ENCODE measurements around the gene TIMP2.
A peak's percentile ranks its signal among the peaks of the same experiment; 100 is the strongest.
"Not testable (repeated sequence)": the region's sequence is repeated elsewhere in the genome, so short reads cannot be mapped to it uniquely, and the experiment has no call there.

Gene TIMP2, protein sequence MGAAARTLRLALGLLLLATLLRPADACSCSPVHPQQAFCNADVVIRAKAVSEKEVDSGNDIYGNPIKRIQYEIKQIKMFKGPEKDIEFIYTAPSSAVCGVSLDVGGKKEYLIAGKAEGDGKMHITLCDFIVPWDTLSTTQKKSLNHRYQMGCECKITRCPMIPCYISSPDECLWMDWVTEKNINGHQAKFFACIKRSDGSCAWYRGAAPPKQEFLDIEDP

DNA sequence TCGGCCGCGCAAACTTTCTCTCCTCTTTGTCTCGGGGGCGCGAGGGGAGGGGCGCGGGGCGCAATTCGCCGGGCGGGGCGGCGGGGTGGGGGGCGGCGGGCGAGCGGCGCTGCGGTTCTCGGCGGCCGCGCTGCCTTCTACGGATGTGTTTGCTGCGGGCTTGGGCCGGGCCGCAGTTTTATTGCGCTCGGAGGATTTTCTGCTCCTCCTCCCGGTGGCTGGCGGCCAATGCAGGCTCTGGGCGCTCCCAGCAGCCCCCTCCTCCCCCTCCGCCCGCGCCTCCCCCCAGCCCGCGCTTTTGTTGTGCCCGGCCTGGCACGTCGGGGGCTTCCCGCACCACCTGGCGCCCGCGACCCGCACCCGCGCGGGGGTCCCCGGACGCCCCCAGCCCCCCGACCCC lies at the start of gene TIMP2:
Gene TIMP2, minus strand, starts transcription at position 154 of the 400 bp plus-strand sequence. CDS start 299 bp downstream, outside the sequence.
- peak; percentile 42 to 54 for DNase-seq (ENCODE audit: extremely low read depth in 1 of 2, low read depth in 1 of 2)

DNA sequence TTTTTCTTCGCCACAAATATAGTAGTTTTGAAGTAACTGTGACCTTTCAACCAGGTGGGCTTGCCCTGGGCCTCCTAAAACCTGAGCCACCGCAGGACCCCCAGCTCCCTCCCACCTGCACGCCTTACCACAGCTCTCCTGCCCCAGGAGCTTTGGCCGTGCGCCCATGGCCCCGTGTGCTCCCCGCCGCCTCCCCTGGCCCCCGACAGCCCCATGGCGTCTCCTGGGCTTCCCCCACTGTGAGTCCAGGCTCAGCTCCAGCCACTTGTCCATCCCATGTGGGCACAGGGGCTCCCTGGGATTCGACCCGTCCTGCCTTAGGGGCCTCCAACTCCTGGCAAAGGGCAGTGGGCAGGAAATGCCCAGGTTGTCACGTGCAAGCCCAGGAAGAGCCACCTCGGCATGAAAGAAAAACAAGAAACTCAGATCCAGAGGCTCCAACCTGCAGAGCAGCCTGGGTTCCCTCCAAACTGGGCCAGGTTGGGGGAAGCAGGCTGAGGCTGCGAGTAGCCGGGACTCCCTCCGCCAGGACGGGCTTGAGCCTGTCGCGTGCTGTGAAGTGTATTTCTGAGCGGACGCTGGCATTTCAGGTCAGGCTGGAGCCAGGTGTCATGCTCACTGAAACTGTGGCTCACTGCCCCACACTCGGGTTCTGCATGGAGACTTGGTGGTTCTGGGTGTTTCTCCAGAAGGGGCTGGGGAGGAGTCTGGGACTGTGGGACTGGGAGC lies 48.8 kb upstream of the TIMP2 start:
- no peak for DNase-seq (ENCODE audit: extremely low read depth in 1 of 2, low read depth in 1 of 2)

DNA sequence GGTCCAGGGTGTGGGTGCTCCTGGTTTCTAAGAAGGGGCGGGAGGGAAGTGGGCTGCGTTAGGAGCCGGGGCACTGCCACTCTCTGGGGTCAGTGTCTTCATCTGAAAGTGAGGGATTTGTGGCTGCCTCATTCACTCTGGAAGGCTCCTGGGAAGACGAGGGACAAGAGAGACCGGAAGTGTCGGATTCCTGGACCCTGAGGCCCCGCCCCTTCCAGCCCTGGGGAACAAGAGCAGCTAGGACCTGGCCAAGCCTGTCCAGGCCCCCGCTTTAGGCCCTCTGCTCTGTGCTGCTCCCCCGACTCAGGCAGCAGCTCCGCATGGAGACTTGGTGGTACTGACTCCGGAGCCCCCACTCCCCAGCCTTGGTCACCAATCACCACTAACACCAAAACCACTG lies 48.0 kb upstream of the TIMP2 start:
- DNase-seq (ENCODE audit: extremely low read depth in 1 of 2, low read depth in 1 of 2), result no peak

DNA sequence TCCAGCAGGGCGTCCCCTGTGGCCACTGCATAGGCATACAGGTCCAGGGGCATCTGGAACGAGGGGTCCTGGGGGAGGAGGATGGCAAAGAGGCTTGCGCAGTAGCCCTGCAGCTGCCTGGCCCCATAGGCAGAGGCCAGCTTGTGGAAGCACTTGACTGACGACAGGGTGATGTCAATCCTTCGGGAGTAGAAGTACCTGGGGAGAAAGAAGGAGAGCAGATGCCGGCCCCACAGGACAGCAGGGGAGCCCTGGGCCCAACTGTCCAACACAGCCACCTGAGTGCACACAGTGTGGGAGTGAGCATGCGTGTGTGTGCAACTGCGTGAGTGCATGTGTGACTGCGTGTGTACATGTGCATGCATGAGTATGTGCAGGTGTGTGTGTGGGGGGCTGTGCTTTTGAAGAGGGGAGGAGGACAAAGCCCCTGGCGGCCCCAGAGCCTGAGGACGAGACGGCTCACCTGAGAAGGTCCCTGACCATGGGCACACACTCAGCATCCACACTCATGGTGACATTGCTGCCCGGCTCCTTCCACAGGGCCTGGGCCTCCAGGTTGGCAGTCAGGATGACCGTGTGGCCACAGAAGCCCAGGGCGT lies 47.4 kb upstream of the TIMP2 start:
- DNase-seq (ENCODE audit: extremely low read depth in 1 of 2, low read depth in 1 of 2), result no peak

DNA sequence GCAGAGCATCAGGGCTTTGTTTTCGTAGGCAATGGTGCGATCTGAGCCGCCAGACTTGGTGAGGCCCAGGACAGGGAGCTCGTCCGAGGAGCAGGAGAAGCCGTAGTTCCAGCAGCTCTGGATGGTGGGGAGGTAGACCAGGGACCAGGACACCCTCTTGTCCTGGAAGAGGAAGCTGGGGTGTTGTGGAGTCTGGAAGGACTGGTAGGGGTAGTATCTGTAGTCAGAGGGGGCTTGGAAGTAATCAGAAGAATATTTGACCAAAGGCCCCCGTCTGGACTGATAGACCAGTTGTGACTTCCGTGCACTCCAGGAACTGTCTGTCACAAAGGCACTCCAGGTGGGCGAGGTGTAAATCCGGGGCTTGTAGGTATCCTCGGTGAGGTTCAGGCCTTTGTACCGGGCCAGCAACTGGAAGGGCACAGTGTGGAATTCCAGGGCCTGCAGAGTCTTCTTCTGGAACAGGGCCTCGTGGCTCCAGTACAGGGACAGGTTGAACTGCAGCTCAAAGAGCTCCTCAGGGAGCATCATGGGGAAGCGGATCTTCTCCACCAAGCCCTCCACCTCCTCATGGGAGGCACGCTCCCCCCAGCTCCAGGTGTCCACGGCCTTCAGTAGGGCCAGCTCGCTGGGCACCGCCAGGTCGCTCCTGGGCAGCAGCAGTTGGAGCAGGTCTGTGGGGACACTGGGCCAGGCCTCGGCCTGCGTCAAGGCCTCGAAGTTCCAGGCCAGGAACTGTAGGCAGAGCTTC lies 46.7 kb upstream of the TIMP2 start:
- no peak for DNase-seq (ENCODE audit: extremely low read depth in 1 of 2, low read depth in 1 of 2)

DNA sequence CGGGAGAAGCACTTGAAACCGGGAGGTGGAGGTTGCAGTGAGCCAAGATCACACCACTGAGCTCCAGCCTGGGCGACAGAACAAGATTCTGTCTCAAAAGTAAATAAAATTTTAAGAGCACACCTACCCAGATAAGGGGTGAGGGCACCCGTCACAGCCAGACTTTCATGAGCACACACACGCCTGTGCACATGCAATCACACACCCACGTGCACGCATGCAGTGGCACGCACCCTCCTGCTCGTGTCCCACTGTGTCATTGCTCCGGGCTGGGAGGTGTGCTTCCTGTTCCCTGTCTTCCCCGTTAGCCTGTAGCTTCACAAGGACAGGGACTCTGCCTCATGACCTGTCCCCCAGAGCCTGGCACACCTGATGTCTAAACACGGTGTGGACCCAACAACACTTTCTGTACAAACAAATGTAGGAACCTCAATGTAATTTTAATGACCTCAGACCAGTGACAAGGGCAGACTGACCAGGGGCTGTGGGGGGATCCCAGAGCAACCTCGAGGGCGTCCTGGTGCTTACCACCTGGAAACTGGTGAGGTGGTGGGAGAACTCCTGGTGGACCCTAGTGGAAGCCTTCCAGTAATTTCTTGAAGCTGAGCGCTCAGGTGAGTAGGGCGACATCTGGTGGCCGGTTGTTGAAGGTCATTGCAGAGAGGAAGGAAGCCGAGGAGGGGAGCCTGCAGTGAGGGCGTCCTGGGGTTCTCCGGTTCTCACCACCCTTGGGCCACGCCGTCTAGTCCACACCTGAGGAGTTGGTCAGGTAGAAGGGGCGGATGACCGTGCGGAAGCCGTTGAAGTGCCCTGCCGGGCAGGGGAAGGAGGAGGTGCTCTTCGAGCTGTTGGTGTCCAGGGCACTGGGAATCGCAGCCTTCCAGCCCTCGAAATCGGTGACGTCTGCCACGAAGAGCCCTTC lies 45.9 kb upstream of the TIMP2 start:
- peak; percentile 61 to 71 for DNase-seq (ENCODE audit: extremely low read depth in 1 of 2, low read depth in 1 of 2)

DNA sequence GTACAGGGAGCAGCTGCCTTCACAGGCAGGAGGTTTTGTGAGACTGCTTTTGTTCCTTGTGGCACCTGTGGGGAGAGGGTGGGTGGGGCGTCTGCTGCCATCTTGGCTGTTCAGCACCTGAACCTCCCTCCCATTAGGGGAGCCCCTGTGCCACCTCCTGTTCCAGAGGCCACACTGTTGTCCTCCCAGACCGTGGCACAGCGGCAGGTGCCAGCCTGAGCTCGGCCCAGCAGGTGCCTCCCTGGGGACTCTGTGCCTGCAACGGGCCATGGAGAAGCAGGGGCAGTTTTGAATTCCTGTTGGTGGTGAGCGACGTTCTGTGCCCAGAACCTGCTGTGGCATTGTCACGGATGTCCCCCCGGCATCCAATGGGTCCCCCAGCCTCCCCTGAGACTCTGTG lies 44.7 kb upstream of the TIMP2 start:
- no peak for DNase-seq (ENCODE audit: extremely low read depth in 1 of 2, low read depth in 1 of 2)

DNA sequence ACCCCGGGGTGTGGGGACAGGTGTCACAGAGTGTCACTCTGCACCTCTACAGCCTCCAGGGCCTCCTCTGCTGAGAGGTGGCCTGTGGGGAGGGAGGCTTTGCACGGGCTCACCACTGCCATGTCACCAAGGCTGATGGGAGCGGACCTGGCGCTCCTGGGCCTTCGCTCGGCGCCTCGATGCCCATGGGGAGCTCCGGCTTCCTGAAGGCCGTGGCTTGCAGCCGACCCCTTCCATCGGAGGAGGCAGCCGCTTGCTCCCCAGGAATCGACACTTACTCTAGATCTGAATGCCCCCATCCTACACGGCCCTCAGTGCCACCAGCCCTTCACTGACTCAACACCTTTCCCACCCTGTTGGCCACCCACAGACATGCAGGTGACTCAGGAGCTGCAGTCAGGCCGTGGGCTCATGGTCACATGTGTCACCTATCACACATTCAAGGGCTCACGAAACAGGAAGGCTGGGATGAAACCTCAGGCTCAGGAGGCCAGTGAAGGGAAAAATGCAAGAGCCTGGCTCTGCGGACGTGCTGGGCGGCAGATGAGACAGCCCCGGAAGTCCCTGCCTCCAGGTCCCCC lies 42.7 kb upstream of the TIMP2 start:
- DNase-seq (ENCODE audit: extremely low read depth in 1 of 2, low read depth in 1 of 2), result no peak

DNA sequence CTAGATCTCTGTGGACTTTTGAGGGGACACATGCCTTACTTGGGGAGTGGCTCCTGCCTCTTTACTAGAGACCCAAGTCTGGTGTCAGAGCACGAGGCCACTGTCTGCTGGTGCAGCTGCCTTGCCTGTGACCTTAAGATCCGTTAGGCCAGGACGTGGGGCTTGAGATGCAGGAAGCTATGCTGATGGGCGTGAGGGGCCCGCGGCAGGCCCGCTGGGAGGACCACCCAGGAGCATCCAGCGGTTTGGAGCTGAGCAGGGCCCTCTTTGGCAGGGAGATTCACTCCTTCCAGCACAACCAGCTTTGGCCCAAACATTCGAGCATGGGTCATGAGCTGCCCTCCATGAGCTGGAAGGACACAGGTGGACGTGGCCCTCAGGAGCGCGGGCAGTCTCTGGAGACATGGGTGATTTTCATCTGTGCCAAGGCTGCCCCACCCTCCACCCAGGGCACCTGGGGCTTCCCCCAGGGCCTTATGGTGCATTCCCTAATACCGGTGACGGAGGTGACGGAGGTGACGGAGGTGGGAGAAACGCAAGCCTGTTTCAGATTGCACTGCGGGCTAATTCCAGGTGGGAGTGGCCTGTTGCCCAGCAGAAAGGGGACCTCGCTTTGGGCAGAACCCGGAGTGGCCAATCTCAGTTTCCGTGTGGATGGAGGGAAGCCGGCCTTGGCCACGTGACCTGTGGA lies 41.9 kb upstream of the TIMP2 start:
- no peak for DNase-seq (ENCODE audit: extremely low read depth in 1 of 2, low read depth in 1 of 2)

DNA sequence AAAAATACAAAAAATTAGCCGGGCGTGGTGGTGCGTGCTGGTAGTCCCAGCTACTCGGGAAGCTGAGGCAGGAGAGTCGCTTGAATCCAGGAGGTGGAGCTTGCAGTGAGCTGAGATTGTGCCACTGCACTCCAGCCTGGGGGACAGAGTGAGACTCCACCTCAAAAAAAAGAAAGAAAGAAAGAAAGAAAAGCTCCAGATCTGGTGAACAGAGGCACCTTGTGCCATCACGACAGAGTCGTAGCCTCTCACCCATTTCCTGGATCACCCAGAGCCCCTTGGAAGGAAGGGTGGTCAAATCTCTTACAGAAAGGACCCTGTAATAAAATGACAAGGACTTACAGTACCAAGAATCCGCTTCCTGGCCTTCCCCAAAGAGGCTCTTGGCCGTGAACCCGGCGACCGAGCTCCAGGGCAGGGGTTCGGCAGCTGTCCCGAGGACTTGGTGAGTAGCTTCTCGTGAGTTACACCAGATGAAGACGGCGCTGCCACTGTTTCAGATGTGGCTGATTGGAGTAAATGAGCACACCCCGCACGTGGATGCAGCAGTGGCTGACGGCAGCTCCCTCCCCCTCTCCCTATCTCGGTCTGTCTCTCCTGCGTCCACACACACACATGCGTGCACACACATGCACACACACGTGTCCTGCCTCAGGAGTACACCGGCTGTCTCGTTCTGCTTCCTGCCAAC lies 41.1 kb upstream of the TIMP2 start:
- no peak for DNase-seq (ENCODE audit: extremely low read depth in 1 of 2, low read depth in 1 of 2)

DNA sequence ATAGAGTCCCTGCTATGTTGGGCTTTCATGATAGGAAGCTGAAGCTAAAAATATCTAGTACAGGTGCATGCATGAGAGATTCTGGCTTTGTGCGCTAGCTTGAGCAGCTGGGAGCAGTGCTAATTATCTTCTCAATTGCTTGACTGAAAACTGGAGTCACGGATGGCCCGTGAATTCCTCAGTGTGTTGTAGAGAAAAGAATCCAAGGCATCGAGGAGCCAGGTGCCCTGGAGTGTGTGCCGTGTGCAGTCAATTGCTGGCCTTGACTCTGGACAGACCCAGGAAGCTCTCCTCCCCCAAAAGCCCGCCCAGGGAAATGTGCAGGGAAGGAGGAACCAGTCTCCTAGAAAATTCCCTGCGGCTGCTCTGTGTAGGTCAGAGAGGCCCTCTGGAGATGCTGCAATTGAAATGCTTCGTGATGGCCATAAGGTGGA lies 40.3 kb upstream of the TIMP2 start:
- DNase-seq (ENCODE audit: extremely low read depth in 1 of 2, low read depth in 1 of 2), result no peak

DNA sequence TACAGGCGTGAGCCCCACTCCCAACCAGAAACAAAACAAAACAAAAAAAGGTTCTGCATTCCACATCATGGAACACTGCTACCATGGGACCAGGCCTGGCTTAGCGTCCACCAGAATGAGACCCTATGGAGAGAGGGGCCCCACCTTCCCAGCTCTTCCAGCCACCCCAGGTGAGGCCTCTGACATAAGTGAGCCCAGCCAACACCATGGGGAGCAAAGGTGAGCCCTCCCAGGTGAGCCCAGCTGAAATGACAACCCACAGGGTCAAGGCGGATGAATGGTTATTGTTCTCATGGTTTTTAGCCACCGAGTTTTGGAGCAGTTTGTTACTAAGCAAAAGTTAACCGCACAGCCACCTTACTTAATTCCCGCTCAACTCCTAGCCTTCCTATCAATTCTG lies 38.2 kb upstream of the TIMP2 start:
- no peak for DNase-seq (ENCODE audit: extremely low read depth in 1 of 2, low read depth in 1 of 2)

DNA sequence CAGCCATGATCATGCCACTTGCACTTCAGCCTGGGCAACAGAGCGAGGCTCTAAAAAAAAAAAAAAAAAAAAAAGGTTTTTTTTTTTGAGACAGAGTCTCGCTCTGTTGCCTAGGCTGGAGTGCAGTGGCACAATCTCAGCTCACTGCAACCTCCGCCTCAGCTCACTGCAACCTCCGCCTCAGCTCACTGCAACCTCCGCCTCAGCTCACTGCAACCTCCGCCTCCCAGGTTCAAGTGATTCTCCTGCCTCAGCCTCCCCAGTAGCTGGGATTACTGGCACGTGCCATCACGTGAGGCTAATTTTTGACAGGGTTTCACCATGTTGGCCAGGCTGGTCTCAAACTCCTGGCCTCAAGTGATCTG lies 37.8 kb upstream of the TIMP2 start:
- DNase-seq (ENCODE audit: extremely low read depth in 1 of 2, low read depth in 1 of 2), result not testable (repeated sequence)

DNA sequence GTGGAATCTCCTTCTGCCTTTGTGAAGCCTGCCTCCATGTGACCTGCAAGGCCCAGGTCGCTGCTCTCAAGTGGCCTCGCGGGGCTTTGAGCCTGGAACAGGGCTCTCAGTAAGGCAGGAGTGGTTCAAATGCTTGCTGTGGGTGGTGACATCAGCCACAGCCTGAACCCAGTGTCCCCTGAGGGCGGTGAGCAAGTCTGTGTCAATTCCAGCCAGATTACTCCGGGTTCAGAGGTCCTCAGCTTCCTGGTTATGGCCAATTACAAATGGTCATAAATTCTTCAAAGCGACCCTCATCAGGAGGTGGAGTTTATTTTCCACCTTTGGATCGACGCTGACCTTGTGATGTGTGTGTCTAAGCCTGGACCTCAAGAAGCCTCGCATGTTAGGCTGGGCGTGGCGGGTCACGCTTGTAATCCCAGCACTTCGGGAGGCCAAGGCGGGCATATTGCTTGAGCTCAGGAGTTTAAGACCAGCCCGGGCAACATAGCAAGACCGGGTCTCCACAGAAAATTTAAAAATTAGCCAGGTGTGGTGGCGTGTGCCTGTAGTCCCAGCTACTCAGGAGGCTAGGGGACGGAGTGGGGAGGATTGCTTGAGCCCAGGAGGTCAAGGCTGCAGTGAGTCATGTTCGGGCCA lies 37.3 kb upstream of the TIMP2 start:
- DNase-seq (ENCODE audit: extremely low read depth in 1 of 2, low read depth in 1 of 2), result no peak

DNA sequence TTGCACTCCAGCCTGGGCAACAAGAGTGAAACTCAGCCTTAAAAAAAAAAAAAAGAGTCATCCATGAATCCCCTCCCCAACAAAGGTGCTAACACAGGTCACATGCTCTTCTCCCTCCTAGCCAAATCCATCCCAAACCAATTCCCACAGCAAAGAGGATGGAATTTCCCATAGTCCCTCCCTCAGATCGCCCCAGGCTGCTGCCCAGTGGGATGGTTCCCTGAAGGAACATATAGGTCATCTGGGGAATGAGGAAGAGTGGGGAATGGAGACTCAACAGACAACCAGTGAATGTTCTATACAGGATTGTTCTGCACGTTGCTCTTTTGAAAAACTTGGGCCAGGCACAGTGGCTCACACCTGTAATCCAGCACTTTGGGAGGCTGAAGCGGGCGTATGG lies 36.4 kb upstream of the TIMP2 start:
- no peak for DNase-seq (ENCODE audit: extremely low read depth in 1 of 2, low read depth in 1 of 2)

DNA sequence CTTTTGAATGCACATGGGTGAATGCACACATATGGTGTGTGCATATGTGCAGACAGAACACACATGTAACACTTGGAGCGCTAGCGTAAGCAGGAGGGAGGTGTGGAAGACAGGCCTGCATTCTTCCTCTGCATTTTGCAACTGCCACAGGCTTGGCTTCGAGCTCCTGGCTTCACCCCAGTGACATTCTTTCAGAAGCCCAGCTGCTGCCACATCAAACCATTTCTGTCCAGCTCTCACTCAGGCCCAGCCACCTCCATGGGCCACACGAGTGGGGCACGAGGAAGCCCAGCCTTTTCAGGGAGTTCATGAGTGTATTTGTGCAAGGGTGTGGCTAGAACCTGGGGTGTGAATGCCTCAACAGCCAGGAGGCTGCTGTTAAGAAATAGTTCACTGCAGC lies 35.7 kb upstream of the TIMP2 start:
- DNase-seq (ENCODE audit: extremely low read depth in 1 of 2, low read depth in 1 of 2), result no peak

DNA sequence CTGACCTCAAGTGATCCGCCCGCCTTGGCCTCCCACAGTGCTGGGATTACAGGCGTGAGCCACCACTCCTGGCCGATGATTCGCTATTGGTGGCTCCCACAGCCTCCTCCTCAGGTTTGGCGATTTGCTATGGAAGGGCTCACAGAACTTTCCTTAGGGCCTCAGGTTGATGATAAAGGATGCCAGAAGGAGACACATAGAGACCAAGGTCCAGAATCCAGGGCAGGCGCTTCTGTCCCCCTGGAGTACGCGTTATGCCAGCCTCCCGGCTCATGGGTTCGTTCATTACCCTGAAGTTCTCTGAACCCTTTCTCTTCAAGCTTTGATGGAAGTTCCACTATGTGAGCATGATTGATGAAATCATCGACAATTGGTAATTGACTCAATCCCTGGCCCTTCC lies 34.6 kb upstream of the TIMP2 start:
- no peak for DNase-seq (ENCODE audit: extremely low read depth in 1 of 2, low read depth in 1 of 2)

DNA sequence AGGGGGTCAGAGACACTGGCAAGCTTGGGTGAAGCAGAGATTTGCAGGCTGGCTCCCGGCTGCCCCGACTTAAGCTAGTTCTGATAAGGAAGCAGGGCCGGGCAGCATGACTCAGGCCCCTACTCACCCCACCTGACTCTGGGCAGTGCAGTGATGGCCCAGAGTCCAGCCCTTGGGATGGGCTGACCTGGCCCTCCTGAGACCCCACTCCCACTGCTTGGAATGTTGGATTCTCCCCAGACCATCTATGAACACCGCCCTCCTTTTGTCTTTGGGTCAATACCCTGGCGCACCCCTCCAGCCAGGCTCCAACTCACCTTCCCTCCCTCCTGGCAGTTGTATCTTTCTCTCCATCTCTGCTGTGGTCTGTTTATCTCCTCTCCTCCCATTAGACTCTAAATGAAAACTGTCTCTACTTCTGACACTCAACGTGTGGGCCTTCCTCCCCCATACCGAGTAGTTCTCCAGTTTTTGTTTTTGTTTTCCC lies 33.5 kb upstream of the TIMP2 start:
- DNase-seq (ENCODE audit: extremely low read depth in 1 of 2, low read depth in 1 of 2), result no peak

Measured in activated CD8-positive, alpha-beta memory T cell treated with anti-CD3 and anti-CD28 coated beads for 1 hour (primary cell).